Stimulated activated memory B cell treated with anti-CD40 and anti-IgM and Interleukin-4, amounts not matched to agents 10 μg/mL and 1 μg/mL and 100 μg/mL, for 72 hours (primary cell): ENCODE measurements around the gene PDCL3.

Experiments used
- ATAC-seq: fragments of 150-1000 bp; cut with Tn5 transposase; 2 replicates; pipeline ENCODE4 v1.10.0; 2021
- H3K27ac Mint-ChIP-seq: one replicate; pipeline ENCODE4 v1.8.0; 2022; ENCODE audit warnings: mild to moderate bottlenecking, mixed read lengths
- H3K27me3 Mint-ChIP-seq: one replicate; pipeline ENCODE4 v1.8.0; 2022; ENCODE audit warnings: mixed read lengths
- H3K36me3 Mint-ChIP-seq: one replicate; pipeline ENCODE4 v1.8.0; 2022; ENCODE audit warnings: mixed read lengths
- H3K4me1 Mint-ChIP-seq: one replicate; pipeline ENCODE4 v1.8.0; 2022; ENCODE audit warnings: mixed read lengths
- H3K4me3 Mint-ChIP-seq: one replicate; pipeline ENCODE4 v1.8.0; 2022; ENCODE audit warnings: mild to moderate bottlenecking, moderate library complexity, mixed read lengths
- H3K9me3 Mint-ChIP-seq: one replicate; pipeline ENCODE4 v1.8.0; 2022; ENCODE audit warnings: mixed read lengths

The PDCL3 gene

DNA sequence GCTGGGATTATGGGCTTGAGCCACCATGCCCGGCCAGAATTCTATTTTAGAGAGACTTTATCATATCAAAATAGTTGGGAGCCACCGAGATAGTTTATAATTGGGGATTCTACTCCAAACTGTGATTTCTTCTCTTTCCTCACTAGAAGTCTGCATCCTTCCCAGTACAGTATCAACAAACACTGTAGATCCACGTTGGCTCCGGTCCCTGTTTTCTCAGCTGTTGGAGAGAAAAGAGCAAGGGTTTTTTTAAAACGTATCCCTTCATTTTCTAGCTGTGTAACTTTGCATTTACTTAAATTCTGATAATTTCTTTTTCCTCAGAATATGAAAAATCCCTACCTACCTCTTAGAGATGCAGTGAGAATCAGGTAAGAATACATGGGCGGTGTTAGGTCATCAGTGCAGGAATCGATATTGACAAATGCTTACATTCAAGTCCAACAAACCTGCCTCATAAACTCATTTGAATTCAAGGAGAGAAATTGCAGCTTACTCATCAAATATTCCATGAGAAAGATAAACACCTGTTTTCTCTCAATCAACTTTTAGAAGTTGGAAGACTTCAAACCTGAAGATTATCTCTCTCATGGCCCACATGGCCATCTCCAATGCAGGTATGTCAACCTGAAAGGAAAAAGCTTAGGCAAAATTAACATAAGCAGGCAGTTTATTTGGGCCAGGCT, 17.7 kb upstream of the PDCL3 start:
- H3K4me3 Mint-ChIP-seq = no peak overlapping the region
- ATAC-seq = no peak
- no peaks in the 10 kb centered on the region for H3K9me3 Mint-ChIP-seq
- H3K27me3 Mint-ChIP-seq = peaks cover 12% of the 10 kb centered on the region
- H3K27ac Mint-ChIP-seq = no peak overlapping the region
- H3K4me1 Mint-ChIP-seq = peaks cover 6% of the 10 kb centered on the region
- H3K36me3 Mint-ChIP-seq = no peaks in the 10 kb centered on the region

DNA sequence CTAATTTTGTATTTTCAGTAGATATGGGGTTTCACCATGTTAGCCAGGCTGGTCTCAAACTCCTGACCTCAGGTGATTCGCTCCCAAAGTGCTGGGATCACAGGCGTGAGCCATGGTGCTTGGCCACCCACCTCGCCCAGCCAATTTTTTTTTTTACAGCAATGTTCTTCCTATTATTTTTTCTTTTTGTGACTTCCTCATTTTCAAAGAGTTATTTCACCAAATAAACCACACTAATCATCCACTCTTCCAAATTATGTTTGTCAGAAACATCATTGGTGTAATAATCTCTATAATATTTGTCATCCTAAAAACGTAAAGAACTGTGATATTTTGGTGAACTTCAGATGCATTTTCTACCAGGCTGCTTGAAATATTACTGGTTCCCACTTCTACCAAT, 16.3 kb upstream of the PDCL3 start:
- H3K27me3 Mint-ChIP-seq = peaks cover 12% of the 10 kb centered on the region
- H3K27ac Mint-ChIP-seq = no peak overlapping the region
- H3K4me1 Mint-ChIP-seq = peaks cover 6% of the 10 kb centered on the region
- H3K9me3 Mint-ChIP-seq = no peaks in the 10 kb centered on the region
- H3K4me3 Mint-ChIP-seq = no peak overlapping the region
- no peak for ATAC-seq
- no peaks in the 10 kb centered on the region for H3K36me3 Mint-ChIP-seq

DNA sequence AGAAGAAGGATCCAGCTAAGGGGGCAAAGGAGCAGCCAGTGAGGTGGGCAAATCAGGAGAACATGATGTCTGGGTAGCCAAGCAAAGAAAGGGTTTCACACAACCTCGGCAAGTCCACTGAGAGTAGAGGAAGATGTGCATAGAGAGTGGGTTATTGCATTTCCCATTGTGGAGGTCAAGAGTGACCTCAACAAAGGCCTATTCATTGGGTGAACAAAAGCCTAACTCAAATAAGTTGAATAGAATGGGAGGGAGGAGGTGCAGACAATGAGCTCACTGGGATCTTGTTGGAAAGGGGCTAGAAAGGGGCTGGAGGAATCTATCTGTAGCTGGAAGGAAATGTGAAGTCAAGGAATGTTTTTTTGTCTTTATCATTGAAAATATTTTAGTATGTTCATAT, 14.0 kb upstream of the PDCL3 start:
- Mint-ChIP-seq H3K4me3 (no peak overlapping the region), H3K36me3 (no peaks in the 10 kb centered on the region), H3K9me3 (no peaks in the 10 kb centered on the region), H3K4me1 (peaks cover 6% of the 10 kb centered on the region), H3K27me3 (peaks cover 12% of the 10 kb centered on the region), H3K27ac (no peak overlapping the region)
- ATAC-seq = no peak

DNA sequence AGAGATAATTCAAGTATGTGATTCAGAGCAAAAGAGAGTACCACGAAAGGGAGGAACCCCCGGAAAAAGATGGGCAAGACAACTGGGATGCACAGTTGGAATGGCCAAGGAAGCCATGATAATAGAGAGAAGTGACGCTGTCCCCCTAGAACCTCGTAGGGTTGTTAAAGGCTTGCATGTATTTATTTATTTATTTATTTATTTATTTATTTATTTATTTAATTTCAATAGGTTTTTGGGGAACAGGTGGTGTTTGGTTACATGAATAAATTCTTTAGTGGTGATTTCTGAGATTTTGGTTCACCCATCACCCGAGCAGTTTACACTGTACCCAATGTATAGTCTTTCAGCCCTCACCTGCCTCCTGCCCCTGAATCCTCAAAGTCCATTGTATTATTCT, 11.5 kb upstream of the PDCL3 start:
- Mint-ChIP-seq H3K4me3 (no peak overlapping the region), H3K27ac (no peak overlapping the region), H3K9me3 (no peaks in the 10 kb centered on the region), H3K27me3 (peaks cover 10% of the 10 kb centered on the region), H3K36me3 (no peaks in the 10 kb centered on the region), H3K4me1 (peaks cover 13% of the 10 kb centered on the region)
- no peak for ATAC-seq

DNA sequence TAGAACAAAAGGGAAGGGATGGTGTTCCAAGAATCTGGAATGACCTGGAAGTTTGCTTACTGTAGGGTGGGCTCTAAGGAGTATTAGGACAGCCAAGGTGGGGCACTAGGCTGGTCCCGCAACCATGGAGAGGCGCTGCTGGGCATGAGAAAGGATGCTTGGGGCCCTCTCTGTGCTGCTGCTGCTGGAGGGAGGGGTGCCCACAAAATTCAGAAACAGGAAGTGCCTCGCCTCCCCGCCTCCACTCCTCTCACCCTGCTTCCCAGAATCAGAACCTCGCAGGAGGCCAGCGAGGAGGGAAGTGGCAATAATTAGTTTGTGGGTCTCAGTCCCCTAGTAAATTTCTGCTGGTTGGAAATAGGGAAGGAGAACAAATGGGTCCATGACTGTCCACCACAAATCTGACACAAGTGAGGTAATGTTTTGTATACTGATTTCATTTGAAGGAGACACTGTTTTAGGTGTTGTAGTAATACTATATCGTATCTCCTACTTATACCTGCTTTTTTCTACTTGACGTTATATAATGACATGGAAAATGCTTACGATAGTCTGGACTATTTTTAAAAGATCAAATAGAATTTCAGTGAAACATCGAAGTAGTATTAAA, 7.9 kb upstream of the PDCL3 start:
- no peak for ATAC-seq
- no peaks in the 10 kb centered on the region for H3K27me3 Mint-ChIP-seq
- H3K9me3 Mint-ChIP-seq = no peaks in the 10 kb centered on the region
- peaks cover 6% of the 10 kb centered on the region for H3K4me1 Mint-ChIP-seq
- no peak overlapping the region for H3K4me3 Mint-ChIP-seq
- H3K36me3 Mint-ChIP-seq = no peaks in the 10 kb centered on the region
- H3K27ac Mint-ChIP-seq = no peak overlapping the region

DNA sequence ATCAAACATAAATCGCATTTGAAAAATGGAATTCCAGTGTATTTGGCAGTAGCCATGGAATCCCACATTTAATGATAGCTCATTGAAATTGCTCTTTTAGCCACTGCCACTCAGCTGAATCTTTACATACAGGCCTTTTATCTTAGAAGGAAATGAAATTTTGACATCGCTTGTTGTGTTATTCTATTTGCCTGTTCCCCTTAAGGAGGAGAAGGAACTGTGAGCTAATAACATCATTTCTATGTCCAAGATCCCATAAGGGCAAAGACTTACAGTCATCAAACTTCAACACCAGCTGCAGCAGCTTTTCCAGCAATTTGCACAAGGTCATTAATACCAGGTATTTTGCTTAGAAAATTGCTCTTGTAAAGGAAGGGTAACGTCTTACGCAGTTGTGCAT, 6.0 kb upstream of the PDCL3 start:
- Mint-ChIP-seq H3K4me3 (no peak overlapping the region), H3K9me3 (no peaks in the 10 kb centered on the region), H3K4me1 (peaks cover 7% of the 10 kb centered on the region), H3K27me3 (no peaks in the 10 kb centered on the region), H3K36me3 (no peaks in the 10 kb centered on the region), H3K27ac (no peak overlapping the region)
- no peak for ATAC-seq

DNA sequence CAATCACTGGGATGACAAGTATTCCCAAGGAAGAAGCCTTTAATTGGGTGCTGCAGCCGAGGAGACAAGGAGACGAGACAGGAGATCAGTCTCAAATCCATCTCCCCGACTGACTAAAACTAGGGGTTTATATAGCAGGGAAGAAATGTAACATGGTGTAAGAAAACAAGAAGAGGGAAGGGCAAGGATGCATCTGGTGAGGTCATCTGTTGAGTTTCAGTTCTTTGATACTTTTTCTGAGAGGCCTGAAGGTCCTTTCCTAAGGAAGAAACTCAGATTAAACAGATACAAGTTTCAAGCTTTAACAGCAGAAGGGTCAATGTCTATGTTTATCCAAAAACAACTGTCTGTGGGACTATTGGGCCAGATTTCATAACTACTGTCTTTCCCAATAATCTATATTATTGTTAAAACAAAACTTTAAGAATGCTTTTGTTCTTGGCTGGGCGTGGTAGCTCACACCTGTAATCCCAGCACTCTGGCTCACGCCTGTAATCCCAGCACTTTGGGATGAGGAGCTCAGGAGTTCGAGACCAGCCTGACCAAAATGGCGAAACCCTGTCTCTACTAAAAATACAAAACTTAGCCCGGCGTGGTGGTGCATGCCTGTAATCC, 2.5 kb upstream of the PDCL3 start:
- H3K4me3 Mint-ChIP-seq = no peak overlapping the region
- H3K9me3 Mint-ChIP-seq = no peaks in the 10 kb centered on the region
- ATAC-seq = no peak

DNA sequence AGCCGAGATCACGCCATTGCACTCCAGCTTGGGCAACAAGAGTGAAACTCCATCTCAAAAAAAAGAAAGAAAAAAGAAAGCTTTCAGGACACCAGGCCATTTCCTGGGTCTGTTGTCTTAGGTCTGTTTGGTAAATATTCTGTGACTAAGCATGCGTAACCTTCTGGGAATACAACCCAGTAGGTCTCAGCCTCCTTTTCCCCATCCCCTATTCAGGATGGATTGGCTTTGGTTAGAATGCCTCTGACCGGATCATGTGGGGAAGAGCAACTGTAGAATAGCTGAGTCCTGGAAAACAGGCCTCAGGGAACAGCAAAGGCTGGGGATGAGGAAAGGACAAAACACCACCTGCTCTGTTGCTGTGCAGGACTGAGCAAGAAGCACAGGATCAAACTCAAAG, 1.6 kb upstream of the PDCL3 start:
- Mint-ChIP-seq H3K4me3 (no peak overlapping the region), H3K4me1 (peaks cover 26% of the 10 kb centered on the region), H3K27me3 (no peaks in the 10 kb centered on the region), H3K36me3 (no peaks in the 10 kb centered on the region), H3K27ac (peak overlapping the region; percentile 99), H3K9me3 (no peaks in the 10 kb centered on the region)
- no peak for ATAC-seq

More for the DNA sequence above, 2.5 kb upstream of the PDCL3 start:
- Mint-ChIP-seq H3K27me3 (no peaks in the 10 kb centered on the region), H3K4me1 (peaks cover 18% of the 10 kb centered on the region), H3K36me3 (no peaks in the 10 kb centered on the region), H3K27ac (peak overlapping the region; percentile 99)

DNA sequence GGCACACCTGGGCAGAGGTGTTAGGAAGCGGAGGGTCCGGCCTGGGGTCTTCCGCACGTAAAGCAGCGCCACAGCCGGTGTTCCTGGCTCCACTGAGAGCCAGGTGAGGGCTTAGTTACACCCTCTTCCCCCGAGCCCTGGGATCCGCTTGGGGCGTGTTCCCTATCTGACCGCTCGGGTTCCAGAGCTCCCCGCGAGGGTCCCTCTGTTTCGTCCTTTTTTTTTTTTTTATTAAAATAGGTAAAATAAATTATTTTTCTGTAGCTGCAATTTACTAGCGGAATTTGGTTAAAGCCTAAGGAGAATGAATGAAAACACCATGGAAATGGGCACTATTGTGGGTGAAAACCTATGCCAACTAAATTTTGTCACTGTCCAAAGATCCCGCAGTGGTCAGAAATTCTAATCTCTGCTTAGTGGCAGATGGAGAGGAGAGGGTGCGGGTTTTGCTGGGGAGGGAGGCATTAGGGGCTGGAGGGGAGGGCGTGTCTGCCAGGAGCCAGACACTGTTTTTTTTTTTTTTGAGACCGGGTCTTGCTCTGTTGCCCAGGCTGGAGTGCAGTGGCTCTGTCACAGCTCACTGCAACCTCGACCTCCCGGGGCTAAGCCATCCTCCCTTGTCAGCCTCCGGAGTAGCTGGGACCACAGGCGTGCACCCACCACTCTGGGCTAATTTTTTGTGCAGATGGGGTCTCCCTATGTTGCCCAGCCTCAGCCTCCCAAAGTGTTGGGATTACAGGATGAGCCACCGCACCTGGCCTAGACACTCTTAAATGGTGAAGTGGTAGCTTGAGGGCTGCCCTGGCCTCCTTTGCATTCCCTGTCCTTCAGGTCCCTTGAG, 834 bp downstream of the PDCL3 start:
- Mint-ChIP-seq H3K27ac (peak overlapping the region; percentile 99), H3K4me3 (peak overlapping the region; percentile 91), H3K4me1 (peaks cover 29% of the 10 kb centered on the region), H3K27me3 (no peaks in the 10 kb centered on the region), H3K9me3 (no peaks in the 10 kb centered on the region), H3K36me3 (peaks cover 23% of the 10 kb centered on the region)
- no peak for ATAC-seq

DNA sequence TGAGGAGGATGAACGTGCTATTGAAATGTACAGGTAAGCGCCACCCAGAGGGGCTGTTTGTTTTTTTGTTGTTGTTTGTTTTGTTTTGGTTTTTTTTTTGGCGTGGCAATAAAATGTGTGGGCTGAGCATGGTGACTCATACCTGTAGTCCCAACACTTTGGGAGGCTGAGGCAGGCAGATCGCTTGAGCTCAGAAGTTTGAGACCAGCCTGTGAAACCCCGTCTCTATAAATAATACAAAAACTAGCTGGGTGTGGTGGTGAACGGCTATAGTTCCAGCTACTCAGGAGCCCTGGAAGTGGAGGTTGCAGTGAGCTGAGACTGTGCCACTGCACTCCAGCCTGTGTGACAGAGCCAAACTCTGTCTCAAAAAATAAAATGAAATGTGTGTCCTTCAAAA, 6.2 kb downstream of the PDCL3 start:
- peak overlapping the region; percentile 16 for H3K27ac Mint-ChIP-seq
- H3K9me3 Mint-ChIP-seq = no peaks in the 10 kb centered on the region
- no peak overlapping the region for H3K4me3 Mint-ChIP-seq
- peaks cover 23% of the 10 kb centered on the region for H3K4me1 Mint-ChIP-seq
- peaks cover 55% of the 10 kb centered on the region for H3K36me3 Mint-ChIP-seq
- no peaks in the 10 kb centered on the region for H3K27me3 Mint-ChIP-seq
- ATAC-seq = no peak

DNA sequence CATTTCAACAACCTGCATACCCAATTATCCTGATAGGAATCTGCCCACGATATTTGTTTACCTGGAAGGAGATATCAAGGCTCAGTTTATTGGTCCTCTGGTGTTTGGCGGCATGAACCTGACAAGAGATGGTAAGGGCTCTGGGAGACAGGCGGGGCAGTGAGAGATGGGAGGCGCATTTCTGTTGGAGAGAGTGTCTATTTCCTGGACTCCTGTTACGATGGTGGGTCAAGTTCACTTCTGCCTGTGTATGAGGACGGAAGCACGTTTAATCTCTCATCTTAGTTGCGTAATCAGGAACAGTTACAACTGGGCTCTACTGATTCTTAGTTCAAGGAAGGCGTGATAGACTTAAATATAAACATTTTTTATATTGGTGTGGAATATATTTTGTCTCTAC, 8.9 kb downstream of the PDCL3 start:
- no peaks in the 10 kb centered on the region for H3K9me3 Mint-ChIP-seq
- ATAC-seq = no peak
- H3K27ac Mint-ChIP-seq = peak overlapping the region; percentile 34
- peaks cover 8% of the 10 kb centered on the region for H3K4me1 Mint-ChIP-seq
- H3K4me3 Mint-ChIP-seq = no peak overlapping the region
- no peaks in the 10 kb centered on the region for H3K27me3 Mint-ChIP-seq
- H3K36me3 Mint-ChIP-seq = peaks cover 69% of the 10 kb centered on the region

DNA sequence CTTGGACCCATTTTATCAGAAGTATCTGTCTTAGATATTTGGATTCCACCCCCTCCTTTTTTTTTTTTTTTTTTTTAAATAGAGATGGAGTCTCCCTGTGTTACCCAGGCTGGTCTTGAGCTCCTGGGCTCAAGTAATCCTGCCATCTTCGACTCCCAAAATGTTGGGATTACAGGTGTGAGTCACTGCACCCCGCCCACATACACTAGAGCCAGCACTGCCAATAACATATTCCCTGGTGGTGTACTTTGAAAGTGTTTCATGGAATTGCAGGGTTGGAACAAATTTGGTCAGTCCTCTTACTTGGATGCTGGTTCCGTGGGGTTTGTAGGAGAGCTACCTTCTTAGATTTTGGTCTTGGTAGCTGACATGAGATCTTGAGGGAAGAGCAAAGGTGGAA, 15.0 kb downstream of the PDCL3 start:
- H3K27ac Mint-ChIP-seq = no peak overlapping the region
- no peak for ATAC-seq

DNA sequence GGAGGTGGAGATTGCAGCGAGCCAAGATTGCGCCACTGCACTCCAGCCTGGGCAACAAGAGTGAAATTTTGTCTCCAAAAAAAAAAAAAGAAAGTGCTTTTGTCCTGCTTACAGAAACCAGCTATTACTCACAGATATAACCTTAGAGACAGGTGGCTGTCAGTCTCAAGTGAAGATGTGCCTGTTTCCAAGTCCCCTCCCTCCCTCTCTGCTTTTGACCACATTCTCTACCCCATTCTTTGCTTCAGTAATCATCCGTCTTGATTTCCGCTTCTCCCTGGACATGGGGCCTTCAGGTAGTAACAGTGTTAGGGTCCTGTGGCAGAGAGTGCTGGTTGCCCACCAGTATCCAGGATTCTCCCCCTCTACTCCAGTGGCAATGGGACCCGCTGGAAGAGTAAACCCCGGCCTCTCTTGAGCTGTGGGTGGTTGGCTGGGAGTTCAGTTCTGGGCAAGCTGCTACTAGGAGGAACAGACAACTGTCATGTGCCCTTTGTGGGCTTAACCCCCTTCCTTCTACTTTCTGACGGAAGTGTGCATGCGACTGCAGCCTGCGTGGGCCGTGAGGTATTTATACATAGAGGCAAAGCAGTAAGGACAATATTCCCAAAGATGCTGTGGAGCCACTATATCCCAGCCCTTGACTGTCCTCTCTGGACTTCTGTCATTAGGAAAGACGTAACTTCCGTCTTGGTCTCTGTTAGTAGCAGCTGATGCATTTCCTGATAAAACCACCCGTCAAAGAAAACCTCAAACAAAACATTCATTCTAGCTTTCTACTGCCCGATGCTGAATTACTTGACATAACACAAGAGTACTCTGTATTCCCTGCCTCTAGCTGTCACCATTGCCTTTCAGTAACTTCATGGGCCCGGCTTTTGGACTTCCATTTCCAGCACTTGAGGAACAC, 17.8 kb downstream of the PDCL3 start:
- H3K36me3 Mint-ChIP-seq = peaks cover 7% of the 10 kb centered on the region
- peaks cover 19% of the 10 kb centered on the region for H3K4me1 Mint-ChIP-seq
- no peaks in the 10 kb centered on the region for H3K27me3 Mint-ChIP-seq
- peak overlapping the region; percentile 99 for H3K27ac Mint-ChIP-seq
- peaks cover under 1% of the 10 kb centered on the region for H3K9me3 Mint-ChIP-seq
- peak overlapping the region; percentile 76 for H3K4me3 Mint-ChIP-seq
- peak; percentile 95 for ATAC-seq

More for the DNA sequence above, 15.0 kb downstream of the PDCL3 start:
- H3K4me3 Mint-ChIP-seq = no peak overlapping the region
- peaks cover 19% of the 10 kb centered on the region for H3K4me1 Mint-ChIP-seq
- H3K36me3 Mint-ChIP-seq = peaks cover 25% of the 10 kb centered on the region
- H3K9me3 Mint-ChIP-seq = no peaks in the 10 kb centered on the region
- H3K27me3 Mint-ChIP-seq = no peaks in the 10 kb centered on the region

DNA sequence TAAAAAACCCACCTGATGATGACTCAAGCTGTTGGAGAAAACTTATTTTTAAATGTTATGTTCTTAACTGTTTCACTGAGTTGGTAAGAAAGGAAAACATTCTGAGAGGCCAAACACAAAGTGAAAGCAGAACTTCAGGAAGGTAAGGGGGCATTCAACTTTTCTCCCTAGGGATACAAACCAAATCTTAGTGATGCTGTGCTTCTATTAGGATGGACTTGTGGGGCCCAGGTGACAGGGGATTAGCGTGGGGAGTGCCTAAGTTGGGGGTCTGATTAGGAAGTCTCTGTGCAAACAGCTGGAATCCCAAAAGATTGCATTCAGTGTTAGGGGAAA, 18.5 kb downstream of the PDCL3 start:
- no peaks in the 10 kb centered on the region for H3K27me3 Mint-ChIP-seq
- peaks cover 3% of the 10 kb centered on the region for H3K9me3 Mint-ChIP-seq
- peak; percentile 50 for ATAC-seq
- H3K4me3 Mint-ChIP-seq = peak overlapping the region; percentile 76
- peaks cover 19% of the 10 kb centered on the region for H3K4me1 Mint-ChIP-seq
- peak overlapping the region; percentile 99 for H3K27ac Mint-ChIP-seq
- peaks cover under 1% of the 10 kb centered on the region for H3K36me3 Mint-ChIP-seq
